DMS153 treated with DMSO at 0.1 percent for 48 hours (cell line): Measurements from ENCODE around the gene IL17B.
"Not testable (repeated sequence)": the region's sequence is repeated elsewhere in the genome, so short reads cannot be mapped to it uniquely, and the experiment has no call there.

ENCODE experiments used
- DNase-seq: peaks from one replicate; lab custom pipeline; 2025; ENCODE audit not compliant: unreplicated experiment; lab: John Stamatoyannopoulos, UW

Gene IL17B

GRCh38 chr5:149403923-149404745, 25.0 kb upstream of the IL17B start:
- no peak for DNase-seq

DNA sequence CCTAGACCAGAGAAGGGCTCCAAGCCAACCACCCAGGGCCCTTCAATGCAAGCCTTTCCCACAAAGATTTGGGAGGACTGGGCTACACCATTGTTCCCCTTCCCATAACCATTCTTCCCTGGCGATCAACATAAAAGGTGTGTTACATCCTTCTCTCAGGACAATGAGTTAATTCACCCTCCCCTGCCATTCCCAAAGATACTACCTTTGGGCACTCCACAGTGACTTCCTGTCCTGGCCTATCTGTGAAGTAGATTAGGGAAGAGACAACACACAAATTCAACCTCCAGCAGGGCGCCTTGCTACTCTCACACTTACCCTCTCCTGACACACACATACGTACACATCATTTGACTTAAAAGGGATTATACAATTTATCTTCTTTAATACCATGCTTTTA, 23.2 kb upstream of the IL17B start:
- DNase-seq: no peak

- no peak for DNase-seq
Measured at GRCh38 chr5:149401051-149401450, 22.0 kb upstream of the IL17B start.

- no peak for DNase-seq
Measured at GRCh38 chr5:149400304-149400703, 21.2 kb upstream of the IL17B start.

GRCh38 chr5:149399775-149400174, 20.7 kb upstream of the IL17B start:
- no peak for DNase-seq

- not testable (repeated sequence) for DNase-seq
Measured at GRCh38 chr5:149398747-149399266, 19.7 kb upstream of the IL17B start.

DNA sequence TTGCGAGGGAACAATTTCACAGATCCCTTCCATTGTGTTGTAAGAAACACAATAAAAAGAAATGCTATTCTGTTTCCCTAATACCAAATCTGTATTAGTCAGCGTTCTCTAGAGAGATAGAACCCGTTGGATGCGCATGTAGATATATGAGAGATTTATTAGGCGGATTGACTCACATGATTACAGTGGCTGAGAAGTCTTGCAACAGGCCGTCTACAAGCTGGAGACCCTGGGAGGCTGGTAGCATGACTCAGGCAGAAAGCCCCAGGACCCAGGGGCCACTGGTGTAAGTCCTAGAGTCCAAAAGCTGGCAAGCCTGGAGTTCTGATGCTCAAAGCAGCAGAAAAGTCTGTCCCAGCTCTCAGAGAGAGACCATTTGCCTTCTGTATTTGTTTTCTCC, 18.4 kb upstream of the IL17B start:
- no peak for DNase-seq

GRCh38 chr5:149394996-149395395, 15.9 kb upstream of the IL17B start:
- DNase-seq: not testable (repeated sequence)

- DNase-seq: no peak
Measured at GRCh38 chr5:149392718-149393117, 13.6 kb upstream of the IL17B start.

GRCh38 chr5:149391524-149391923, 12.4 kb upstream of the IL17B start:
- no peak for DNase-seq

DNA sequence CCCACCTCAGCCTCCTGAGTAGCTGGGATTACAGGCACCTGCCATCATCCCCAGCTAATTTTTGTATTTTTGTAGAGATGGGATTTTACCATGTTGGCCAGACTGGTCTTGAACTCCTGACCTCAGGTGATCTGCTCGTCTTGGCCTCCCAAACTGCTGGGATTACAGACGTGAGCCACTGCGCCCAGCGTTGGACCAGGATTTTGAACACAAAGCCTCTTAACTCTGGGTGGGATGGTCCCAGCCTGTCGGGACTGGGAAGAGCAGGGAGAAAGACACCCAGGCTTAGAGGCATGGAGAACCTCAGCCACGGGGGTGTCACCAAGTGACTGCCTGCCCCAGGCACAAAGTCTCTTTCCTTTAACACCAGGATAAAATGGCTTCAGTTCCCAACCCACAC, 12.0 kb upstream of the IL17B start:
- not testable (repeated sequence) for DNase-seq

DNA sequence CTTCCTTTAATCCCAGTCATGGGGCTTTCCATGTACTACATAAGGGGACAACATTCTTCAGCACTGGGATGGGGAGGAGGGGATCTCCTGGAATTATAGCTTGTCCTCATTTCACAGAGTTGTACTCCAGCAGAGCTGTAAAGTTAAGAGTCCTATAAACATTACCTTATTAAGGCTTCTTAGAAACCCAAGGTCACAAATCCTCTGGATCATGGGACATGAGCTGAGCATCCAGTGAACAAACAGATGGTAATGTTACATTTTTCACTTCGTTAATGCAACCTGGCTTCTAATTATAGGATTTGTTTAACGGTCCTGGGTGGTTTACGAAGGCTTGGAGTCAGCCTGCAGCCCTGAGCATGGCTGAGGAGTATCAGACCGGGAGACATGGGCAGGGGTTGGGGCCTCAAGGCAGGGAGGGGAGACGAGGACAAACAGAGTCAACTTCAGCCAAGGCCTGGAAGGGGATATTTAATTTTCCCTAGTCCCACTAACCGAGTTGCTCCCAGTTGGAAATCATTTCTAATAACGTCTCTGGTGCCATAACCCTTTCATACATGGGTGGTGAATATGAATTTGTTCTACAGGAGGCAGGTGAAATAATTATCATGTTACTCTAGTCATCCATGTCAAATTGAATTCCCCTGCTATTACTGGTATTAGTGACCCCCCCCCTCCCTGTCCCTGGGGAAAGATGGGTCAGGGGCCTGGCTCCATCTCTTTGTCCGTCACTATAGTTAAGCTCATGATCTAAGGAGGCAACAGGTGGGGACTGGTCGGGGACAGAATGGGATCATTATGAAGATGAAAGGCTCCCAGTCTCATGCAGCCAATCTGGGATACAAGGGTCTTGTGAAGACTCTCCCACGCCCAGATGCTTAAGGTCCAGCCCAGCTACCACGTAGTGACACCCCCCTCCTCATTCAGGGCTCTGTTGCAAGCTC, 10.7 kb upstream of the IL17B start:
- no peak for DNase-seq

GRCh38 chr5:149388498-149389190, 9.6 kb upstream of the IL17B start:
- DNase-seq: no peak

- no peak for DNase-seq
Measured at GRCh38 chr5:149387982-149388381, 8.9 kb upstream of the IL17B start.

DNA sequence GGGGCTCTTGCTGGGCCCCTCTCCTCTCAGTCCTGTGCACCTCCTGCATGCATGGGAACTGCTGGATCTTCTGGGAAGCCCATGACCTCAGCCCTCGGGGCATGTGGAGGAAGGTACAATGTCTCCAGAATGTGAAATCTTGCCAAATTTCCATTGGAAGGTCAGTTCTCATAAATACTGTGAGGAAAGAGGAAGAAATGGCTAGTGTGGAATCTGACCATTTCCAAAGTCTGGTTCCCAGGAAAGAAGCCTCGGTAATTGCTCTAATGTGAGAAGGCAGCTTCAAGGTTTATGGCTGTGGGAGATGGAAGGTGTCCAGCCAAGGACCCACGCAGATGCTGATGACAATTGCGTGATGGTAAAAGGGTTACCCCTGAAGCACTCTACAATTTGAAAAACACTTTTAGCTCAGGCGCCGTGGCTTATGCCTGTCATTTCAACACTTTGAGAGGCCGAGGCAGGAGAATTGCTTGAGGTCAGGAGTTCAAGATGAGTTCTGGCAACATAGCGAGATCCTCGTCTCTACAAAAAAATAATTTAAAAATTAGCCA, 8.1 kb upstream of the IL17B start:
- no peak for DNase-seq

- no peak for DNase-seq
Measured at GRCh38 chr5:149386166-149386565, 7.1 kb upstream of the IL17B start.

DNA sequence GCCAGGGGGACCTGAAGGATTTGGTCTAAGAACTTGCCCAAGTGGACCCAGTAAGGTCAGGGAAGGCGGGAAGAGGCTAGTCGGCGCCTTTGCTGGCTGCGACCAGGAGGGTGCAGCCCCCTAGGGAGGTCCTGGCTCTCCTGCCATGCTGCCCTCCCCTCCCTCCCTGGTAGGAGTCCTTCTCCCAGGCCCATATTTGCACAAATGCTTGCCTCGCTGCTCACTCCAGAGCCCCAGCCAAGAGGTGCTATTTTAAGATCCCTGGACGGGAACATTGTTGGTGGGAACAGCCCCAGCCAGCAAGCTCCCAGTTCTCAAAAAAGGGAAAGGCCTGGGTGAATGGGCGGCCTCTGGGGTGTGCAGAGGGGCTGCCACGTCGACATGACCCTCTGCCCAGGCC, 4.3 kb upstream of the IL17B start:
- DNase-seq: no peak

DNA sequence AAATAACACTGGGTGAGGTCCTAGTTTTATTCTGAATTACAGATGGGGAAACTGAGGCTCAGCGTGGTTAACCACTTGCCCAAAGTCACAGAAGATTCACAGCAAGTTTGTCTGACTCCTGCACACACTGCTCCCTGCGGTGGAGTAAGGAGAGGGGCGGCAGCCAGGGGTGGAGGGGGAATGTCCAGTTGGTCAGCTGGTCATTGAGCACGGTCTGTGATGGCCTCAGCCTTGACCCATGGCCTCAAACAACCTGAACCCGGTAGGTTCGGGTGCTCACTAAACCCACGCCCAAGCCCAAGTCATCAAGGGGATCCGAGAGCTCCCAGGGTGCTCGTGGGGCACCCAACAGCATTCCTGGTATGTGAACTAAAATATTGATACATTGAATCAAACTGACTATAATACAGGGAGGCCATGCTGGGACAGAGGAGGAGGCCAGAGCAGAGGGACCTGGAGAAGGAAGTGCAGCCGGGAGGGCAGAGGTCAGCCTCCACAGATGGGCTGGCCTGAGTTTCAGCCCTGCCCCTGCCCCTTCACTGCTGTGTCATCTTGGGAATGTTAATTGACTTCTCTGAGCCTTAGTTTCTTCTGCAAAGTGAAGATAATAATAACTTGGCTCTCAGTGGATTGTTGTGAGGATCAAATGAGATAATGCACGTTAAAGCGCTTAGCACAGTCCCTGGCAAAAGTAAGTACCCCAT, 3.6 kb upstream of the IL17B start:
- DNase-seq: no peak

- no peak for DNase-seq
Measured at GRCh38 chr5:149381986-149382338, 2.9 kb upstream of the IL17B start.

DNA sequence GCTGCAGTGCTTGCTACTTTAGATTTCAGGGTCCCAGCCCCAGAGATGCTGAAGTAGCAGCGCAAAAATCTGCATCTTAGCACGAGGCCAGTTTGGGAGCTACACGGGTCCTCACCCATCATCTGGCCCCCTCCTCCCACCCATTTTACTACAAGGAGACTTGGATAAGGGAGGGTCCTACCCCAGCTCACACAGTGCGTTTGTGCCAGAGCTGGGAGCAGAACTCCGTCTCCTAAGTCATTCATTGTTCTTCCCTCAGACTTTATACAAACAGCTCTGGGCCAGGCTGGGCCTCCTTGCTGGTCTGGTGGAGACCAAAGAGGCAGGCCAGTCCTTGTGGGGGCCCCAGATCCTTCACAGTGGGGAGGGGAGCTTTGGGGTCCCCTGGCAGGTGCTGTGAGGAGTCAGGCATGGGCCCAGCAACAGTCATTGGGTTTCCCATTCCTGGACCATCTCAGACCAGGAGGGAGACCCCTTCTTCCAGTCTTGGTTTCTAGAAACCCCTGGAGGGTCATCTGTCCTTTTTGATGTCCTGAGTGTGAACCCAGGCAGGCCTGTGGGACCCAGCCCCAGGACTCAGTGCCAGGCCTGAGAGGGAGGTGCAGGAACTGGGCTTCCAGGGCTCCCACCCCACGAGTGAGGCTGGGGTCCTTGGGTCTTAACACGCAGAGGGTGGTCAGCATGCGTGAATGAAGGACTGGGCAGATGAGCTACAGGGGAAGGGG, 2.3 kb upstream of the IL17B start:
- DNase-seq: no peak
